Naive thymus-derived CD4-positive, alpha-beta T cell (primary cell): ENCODE data around the gene CDNF. TPM values are rescaled to one million over a fixed set of nuclear protein-coding genes. Genes with fewer than 3 reads are reported as not detected.

ENCODE experiments used
- ATAC-seq: fragments of 150-1000 bp; cut with Tn5 transposase; 2 replicates; pipeline ENCODE4 v1.10.0; 2021; ENCODE audit warnings: mild to moderate bottlenecking, moderate library complexity
- CTCF ChIA-PET: fragments of 350-600 bp; sonication (Branson Sonifier 250); formaldehyde crosslinking; loops from one replicate; lab custom pipeline; 2021; ENCODE audit warnings: antibody characterized with exemption; lab: Charles Lee
- POLR2A ChIA-PET: fragments of 350-600 bp; sonication (Branson Sonifier 250); formaldehyde crosslinking; loops from one replicate; lab custom pipeline; 2021; ENCODE audit warnings: antibody characterized with exemption, inconsistent platforms; lab: Charles Lee
- DNase-seq, 9 donors: peaks; one replicate each; pipeline versions ENCODE4 v3.0.0 to v3.0.0-alpha.2; 2020 to 2022; ENCODE audit warnings: mixed read lengths in 1 of 9
- H3K27ac ChIP-seq: one replicate; pipeline ENCODE4 v1.7.0; 2013; ENCODE audit warnings: mild to moderate bottlenecking, low read depth, low read length, moderate library complexity
- H3K27me3 ChIP-seq, 2 donors: one replicate each; pipeline ENCODE4 v1.7.0; 2013; ENCODE audit warnings: low read length in 2 of 2, mild to moderate bottlenecking in 2 of 2, moderate library complexity in 2 of 2; ENCODE audit not compliant: control insufficient read depth in 2 of 2, insufficient read depth in 2 of 2
- H3K36me3 ChIP-seq, 3 experiments: 1 replicate in 2 of 3; 2 replicates in 1 of 3; pipeline ENCODE4 v1.7.0; 2013; ENCODE audit warnings: low read length in 3 of 3, mild to moderate bottlenecking in 3 of 3, moderate library complexity in 1 of 3; ENCODE audit not compliant: insufficient read depth in 3 of 3, control insufficient read depth in 2 of 3
- H3K4me1 ChIP-seq, 2 donors: one replicate each; pipeline ENCODE4 v1.7.0; 2013; ENCODE audit warnings: low read length in 2 of 2, mild to moderate bottlenecking in 2 of 2, moderate library complexity in 1 of 2; ENCODE audit not compliant: control insufficient read depth in 2 of 2, insufficient read depth in 2 of 2
- H3K4me3 ChIP-seq: 2 replicates; pipeline ENCODE4 v1.7.0; 2013; ENCODE audit warnings: mild to moderate bottlenecking, low read length
- H3K9me3 ChIP-seq, 3 experiments: 1 replicate in 2 of 3; 2 replicates in 1 of 3; pipeline ENCODE4 v1.7.0; 2013; ENCODE audit warnings: low read length in 3 of 3; ENCODE audit not compliant: control insufficient read depth in 2 of 3
- H3K27ac Mint-ChIP-seq, 9 donors: one replicate each; pipeline ENCODE4 v1.8.0; 2020 to 2022; ENCODE audit warnings: mixed read lengths in 9 of 9, mild to moderate bottlenecking in 8 of 9, moderate library complexity in 5 of 9, inconsistent platforms in 2 of 9
- H3K27me3 Mint-ChIP-seq, 5 donors: one replicate each; pipeline ENCODE4 v1.8.0; 2021 to 2022; ENCODE audit warnings: mixed read lengths in 5 of 5, mild to moderate bottlenecking in 1 of 5
- H3K36me3 Mint-ChIP-seq, 5 donors: one replicate each; pipeline ENCODE4 v1.8.0; 2020 to 2022; ENCODE audit warnings: mixed read lengths in 5 of 5, mild to moderate bottlenecking in 3 of 5, inconsistent platforms in 1 of 5
- H3K4me1 Mint-ChIP-seq, 7 donors: one replicate each; pipeline ENCODE4 v1.8.0; 2020 to 2022; ENCODE audit warnings: mixed read lengths in 7 of 7, mild to moderate bottlenecking in 3 of 7, inconsistent platforms in 1 of 7
- H3K4me3 Mint-ChIP-seq, 10 donors: one replicate each; pipeline ENCODE4 v1.8.0; 2020 to 2022; ENCODE audit warnings: mild to moderate bottlenecking in 10 of 10, mixed read lengths in 10 of 10, moderate library complexity in 6 of 10, inconsistent platforms in 2 of 10
- H3K9me3 Mint-ChIP-seq, 11 donors: one replicate each; pipeline ENCODE4 v1.8.0; 2020 to 2022; ENCODE audit warnings: mixed read lengths in 11 of 11, mild to moderate bottlenecking in 4 of 11, inconsistent platforms in 1 of 11, moderate library complexity in 1 of 11
- intact Hi-C, 2 donors: fragments of 100-400 bp; cut with micrococcal nuclease; formaldehyde crosslinking; loops; one replicate each; pipeline ENCODE4 v1.15.1; 2023
- polyA plus RNA-seq, 2 donors: library from polyadenylated mRNA; unstranded; fragments of 300-500 nt; fragmentation: Illumina TruSeq; gene quantifications; one replicate each; pipeline ENCODE4 v1.2.3, GENCODE V29; 2021
- total RNA-seq, 6 experiments: library from RNA in 5 of 6; stranded (reverse) in 5 of 6; gene quantifications; 1 replicate in 5 of 6; 2 replicates in 1 of 6; pipeline ENCODE4 v1.2.3 and lab custom pipeline; 2021 to 2026

CDNF gene
- total and polyA plus RNA-seq, 7 experiments from 2014 or later, result 1.0 to 8.4 (median 4.9) TPM

GRCh38 chr10:14844948-14845347 lies 7.1 kb upstream of the CDNF start:
- Mint-ChIP-seq H3K36me3 (peaks cover 7 to 41% (median 22%) of the 10 kb centered on the region in 5 donors), H3K27ac (peak overlapping the region in 2 of 9 donors; percentile 29 to 54), H3K4me3 (no peak overlapping the region), H3K9me3 (no peaks in the 10 kb centered on the region), H3K4me1 (peaks cover 12 to 33% (median 15%) of the 10 kb centered on the region in 7 donors), H3K27me3 (no peaks in the 10 kb centered on the region)
- DNase-seq (no peak), ATAC-seq (no peak)
- Histone ChIP-seq H3K27me3 (no peaks in the 10 kb centered on the region), H3K36me3 (peaks cover 6 to 47% (median 9%) of the 10 kb centered on the region in 3 experiments), H3K27ac (no peak overlapping the region), H3K9me3 (no peaks in the 10 kb centered on the region), H3K4me3 (no peak overlapping the region), H3K4me1 (no peaks in the 10 kb centered on the region)
- ChIA-PET CTCF (no interaction called here), POLR2A (interaction anchor here (0.6 kb wide), 1 partner anchor 1226 kb away, joined by 3 read pairs; no protein-coding TSS in a partner anchor)
- intact Hi-C loops, result no loop called here

DNA sequence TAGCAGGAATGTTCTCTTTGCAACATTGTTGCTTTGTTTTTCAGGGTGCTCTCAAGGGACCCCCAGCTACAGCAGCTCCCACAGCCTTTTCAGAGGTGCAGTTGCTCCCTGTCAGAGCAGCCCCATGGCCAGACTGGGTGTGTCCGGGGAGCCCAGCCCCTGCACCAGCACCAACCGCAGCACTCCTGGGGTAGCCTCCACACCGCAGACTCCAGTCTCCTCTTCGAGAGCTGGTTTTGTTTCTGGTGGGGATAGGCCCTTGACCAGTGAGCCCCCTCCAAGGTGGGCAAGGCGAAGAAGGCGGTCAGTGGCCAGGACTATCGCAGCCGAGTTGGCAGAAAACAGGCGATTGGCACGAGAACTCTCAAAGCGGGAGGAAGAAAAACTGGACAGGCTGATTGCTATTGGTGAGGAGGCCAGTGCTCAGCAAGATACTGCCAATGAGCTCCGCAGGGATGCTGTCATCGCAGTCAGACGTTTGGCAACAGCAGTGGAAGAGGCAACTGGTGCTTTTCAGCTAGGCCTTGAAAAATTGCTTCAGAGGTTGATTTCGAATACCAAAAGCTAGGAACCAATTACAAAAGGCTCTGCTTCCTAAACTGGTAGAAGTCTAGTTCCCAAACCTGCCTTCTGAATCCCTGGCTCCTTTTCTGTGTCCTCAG lies 5.6 kb upstream of the CDNF start:
- ChIA-PET CTCF (interaction anchor here (1.4 kb wide), 1 partner anchor 344 kb away, joined by 4 read pairs; no protein-coding TSS in a partner anchor), POLR2A (interaction anchor here (0.6 kb wide), 2 partner anchors 29 to 1535 kb away, joined by 3 to 6 read pairs; no protein-coding TSS in a partner anchor)
- DNase-seq (no peak), ATAC-seq (no peak)
- peaks cover 7 to 34% (median 16%) of the 10 kb centered on the region in 5 donors for H3K36me3 Mint-ChIP-seq
- H3K27me3 ChIP-seq, result no peaks in the 10 kb centered on the region
- peaks cover 6 to 8% of the 10 kb centered on the region in 2 donors for H3K4me1 ChIP-seq
- H3K9me3 Mint-ChIP-seq, result no peaks in the 10 kb centered on the region
- no peak overlapping the region for H3K4me3 ChIP-seq
- peaks cover 6 to 47% (median 9%) of the 10 kb centered on the region in 3 experiments for H3K36me3 ChIP-seq
- no peak overlapping the region for H3K27ac ChIP-seq
- H3K27me3 Mint-ChIP-seq, result no peaks in the 10 kb centered on the region
- H3K27ac Mint-ChIP-seq, result no peak overlapping the region
- H3K4me3 Mint-ChIP-seq, result no peak overlapping the region
- intact Hi-C loops, result no loop called here
- H3K4me1 Mint-ChIP-seq, result peaks cover 19 to 38% (median 27%) of the 10 kb centered on the region in 7 donors
- no peaks in the 10 kb centered on the region for H3K9me3 ChIP-seq

GRCh38 chr10:14840178-14840577 lies 2.3 kb upstream of the CDNF start:
- ChIA-PET POLR2A (no interaction called here), CTCF (no interaction called here)
- intact Hi-C loops, result no loop called here
- Histone ChIP-seq H3K27ac (no peak overlapping the region), H3K4me1 (peaks cover 15 to 17% of the 10 kb centered on the region in 2 donors), H3K4me3 (no peak overlapping the region), H3K36me3 (peaks cover 6 to 53% (median 9%) of the 10 kb centered on the region in 3 experiments), H3K9me3 (no peaks in the 10 kb centered on the region), H3K27me3 (no peaks in the 10 kb centered on the region)
- DNase-seq (no peak), ATAC-seq (no peak)
- H3K27ac Mint-ChIP-seq, result peak overlapping the region in 6 of 9 donors; percentile 13 to 97 (median 78)
- H3K36me3 Mint-ChIP-seq, result peaks cover 5 to 31% (median 14%) of the 10 kb centered on the region in 5 donors
- H3K9me3 Mint-ChIP-seq, result no peaks in the 10 kb centered on the region
- peaks cover 17 to 48% (median 33%) of the 10 kb centered on the region in 7 donors for H3K4me1 Mint-ChIP-seq
- H3K4me3 Mint-ChIP-seq, result peak overlapping the region; percentile 7 to 98 (median 62)
- H3K27me3 Mint-ChIP-seq, result no peaks in the 10 kb centered on the region

GRCh38 chr10:14839305-14839695 lies 1.5 kb upstream of the CDNF start:
- Histone ChIP-seq H3K27ac (peak overlapping the region; percentile 94), H3K4me1 (peaks cover 15 to 17% of the 10 kb centered on the region in 2 donors), H3K4me3 (peak overlapping the region; percentile 88), H3K9me3 (no peaks in the 10 kb centered on the region), H3K27me3 (no peaks in the 10 kb centered on the region), H3K36me3 (peaks cover 6 to 47% (median 9%) of the 10 kb centered on the region in 3 experiments)
- H3K36me3 Mint-ChIP-seq, result peaks cover 0 to 26% (median 13%) of the 10 kb centered on the region in 5 donors
- peak overlapping the region; percentile 87 to 98 (median 97) for H3K4me3 Mint-ChIP-seq
- intact Hi-C loops, result loop anchor here (2.0 to 5.0 kb wide), 11 partner anchors 66 to 1536 kb away; partner anchors contain the start of genes PRPF18 (in 1 of the 2) and RPP38 (in 1 of the 2)
- no peaks in the 10 kb centered on the region for H3K27me3 Mint-ChIP-seq
- POLR2A ChIA-PET, result interaction anchor here (1.8 to 2.8 kb wide), 2 partner anchors 39 to 285 kb away, joined by 6 to 28 read pairs; partner anchors contain the start of gene SUV39H2
- peaks cover 14 to 48% (median 33%) of the 10 kb centered on the region in 7 donors for H3K4me1 Mint-ChIP-seq
- H3K27ac Mint-ChIP-seq, result peak overlapping the region; percentile 85 to 97 (median 94)
- DNase-seq (no peak), ATAC-seq (no peak)
- no peaks in the 10 kb centered on the region for H3K9me3 Mint-ChIP-seq
- CTCF ChIA-PET, result no interaction called here

DNA sequence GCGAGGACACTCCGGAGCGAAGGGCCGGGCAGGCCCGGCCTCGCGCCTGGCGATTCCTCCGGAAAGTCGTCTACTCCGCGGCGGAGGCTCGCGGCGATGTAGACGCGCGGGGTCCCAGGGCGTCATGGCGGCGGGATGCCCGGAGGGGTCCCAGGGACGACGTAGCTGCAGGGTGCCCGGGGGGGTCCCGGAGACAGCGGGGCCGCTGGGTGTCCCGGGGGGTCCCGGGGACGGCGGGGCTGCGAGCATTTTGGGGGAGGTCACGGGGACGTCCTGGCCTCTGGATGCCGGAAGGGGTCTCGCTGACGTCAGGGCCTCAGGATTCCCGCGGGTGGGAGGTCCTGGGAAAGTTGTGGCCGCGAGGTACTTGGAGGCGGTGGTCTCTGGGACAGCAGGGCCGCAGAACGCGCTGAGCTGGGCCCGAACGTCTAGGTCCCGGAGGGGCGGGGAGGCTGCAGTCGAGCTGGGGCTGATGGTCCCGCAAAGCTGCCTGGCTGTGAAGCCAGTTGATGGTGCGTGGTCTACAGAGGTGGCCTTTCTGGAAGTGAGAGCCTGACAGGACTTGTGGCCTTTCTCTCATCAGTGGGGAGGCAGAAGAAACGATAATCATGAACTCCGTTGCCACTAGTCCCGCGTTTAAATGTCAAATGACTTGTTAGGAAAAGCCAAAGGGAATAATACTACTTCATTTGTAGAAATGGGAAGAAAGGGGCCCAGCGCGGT lies 906 bp upstream of the CDNF start:
- H3K4me1 Mint-ChIP-seq, result peaks cover 14 to 45% (median 32%) of the 10 kb centered on the region in 7 donors
- DNase-seq (peak in 7 of 9 donors; percentile 4 to 45 (median 18)), ATAC-seq (no peak)
- intact Hi-C loops, result loop anchor here (1.0 to 5.0 kb wide), 23 partner anchors 11 to 1536 kb away; partner anchors contain the start of genes DCLRE1C (in 2 of the 2), MEIG1 (in 2 of the 2), PRPF18 (in 2 of the 2) and RPP38 (in 2 of the 2)
- CTCF ChIA-PET, result interaction anchor here (0.6 to 1.8 kb wide), 5 partner anchors 9 to 991 kb away, joined by 3 to 6 read pairs (median 4); no protein-coding TSS in a partner anchor
- peak overlapping the region; percentile 92 to 99 (median 97) for H3K27ac Mint-ChIP-seq
- peak overlapping the region; percentile 88 for H3K4me3 ChIP-seq
- no peaks in the 10 kb centered on the region for H3K27me3 Mint-ChIP-seq
- no peaks in the 10 kb centered on the region for H3K9me3 Mint-ChIP-seq
- peak overlapping the region; percentile 87 to 98 (median 97) for H3K4me3 Mint-ChIP-seq
- H3K4me1 ChIP-seq, result peaks cover 15 to 17% of the 10 kb centered on the region in 2 donors
- H3K27ac ChIP-seq, result peak overlapping the region; percentile 94
- peaks cover 0 to 27% (median 11%) of the 10 kb centered on the region in 5 donors for H3K36me3 Mint-ChIP-seq
- no peaks in the 10 kb centered on the region for H3K27me3 ChIP-seq
- H3K9me3 ChIP-seq, result no peaks in the 10 kb centered on the region
- POLR2A ChIA-PET, result interaction anchor here (0.6 to 2.8 kb wide), 19 partner anchors 10 to 1560 kb away, joined by 3 to 28 read pairs (median 4); partner anchors contain the start of genes MEIG1, NMT2 and SUV39H2
- peaks cover 6 to 41% (median 9%) of the 10 kb centered on the region in 3 experiments for H3K36me3 ChIP-seq
